H1 (cell line): ENCODE data around the gene CLRN1. TPM values are rescaled to one million over a fixed set of nuclear protein-coding genes. Genes with fewer than 3 reads are reported as not detected.
A peak's percentile ranks its signal among the peaks of the same experiment; 100 is the strongest.

Experiments used
- CTCF ChIA-PET: fragments of 300-600 bp; sonication (Branson Sonifier 250); formaldehyde crosslinking; loops from one replicate; lab custom pipeline; 2021; ENCODE audit not compliant: partially characterized antibody; lab: Charles Lee
- POLR2A ChIA-PET: fragments of 300-600 bp; sonication (Branson Sonifier 250); formaldehyde crosslinking; loops from one replicate; lab custom pipeline; 2021; ENCODE audit warnings: inconsistent platforms; ENCODE audit not compliant: partially characterized antibody; lab: Charles Lee
- DNase-seq, 2 experiments: peaks; one replicate each; pipeline versions ENCODE4 v3.0.0 to v3.0.0-alpha.2; 2010 to 2022; ENCODE audit warnings: low spot score in 2 of 2, low read depth in 1 of 2, mixed read lengths in 1 of 2
- FAIRE-seq: peaks from 2 replicates; lab custom pipeline; 2011; peaks lifted over from hg19 to GRCh38; lab: Jason Lieb, UNC
- H2AFZ ChIP-seq: 2 replicates; pipeline ENCODE4 v1.8.1; 2012; ENCODE audit warnings: low read length, inconsistent platforms
- H2AK5ac ChIP-seq: 2 replicates; pipeline ENCODE4 v1.6.1; 2013; ENCODE audit warnings: low read depth, low read length
- H2BK120ac ChIP-seq: replicated peaks from 2 replicates; pipeline ENCODE3; 2013; ENCODE audit warnings: low read depth, low read length, inconsistent platforms
- H2BK12ac ChIP-seq: 2 replicates; pipeline ENCODE4 v1.6.1; 2013; ENCODE audit warnings: low read depth, low read length
- H2BK15ac ChIP-seq: 2 replicates; pipeline ENCODE4 v1.6.1; 2013; ENCODE audit warnings: low read length
- H2BK20ac ChIP-seq: 2 replicates; pipeline ENCODE4 v1.6.1; 2013; ENCODE audit warnings: low read length
- H2BK5ac ChIP-seq: 2 replicates; pipeline ENCODE4 v1.6.1; 2013; ENCODE audit warnings: low read depth, low read length
- H3K14ac ChIP-seq: 2 replicates; pipeline ENCODE4 v1.6.1; 2013; ENCODE audit warnings: inconsistent platforms; ENCODE audit not compliant: insufficient read length
- H3K18ac ChIP-seq: 2 replicates; pipeline ENCODE4 v1.6.1; 2013; ENCODE audit warnings: low read length; ENCODE audit errors: extremely low read depth
- H3K23ac ChIP-seq: 2 replicates; pipeline ENCODE4 v1.6.1; 2013; ENCODE audit warnings: inconsistent platforms; ENCODE audit not compliant: insufficient read length
- H3K23me2 ChIP-seq: 2 replicates; pipeline ENCODE4 v1.6.1; 2013; ENCODE audit warnings: low read depth, low read length
- H3K27ac ChIP-seq: 2 replicates; pipeline ENCODE4 v1.6.1; 2011; ENCODE audit warnings: low read depth, low read length, inconsistent platforms
- H3K27me3 ChIP-seq, 4 experiments: replicated peaks in 1 of 4; 1 replicate in 1 of 4; 2 replicates in 3 of 4; pipeline versions ENCODE4 v1.6.1 to v1.8.1; 2011 to 2013; ENCODE audit warnings: low read length in 3 of 4, mild to moderate bottlenecking in 3 of 4, inconsistent platforms in 2 of 4, mixed read lengths in 2 of 4, moderate library complexity in 1 of 4; ENCODE audit not compliant: control insufficient read depth in 3 of 4, insufficient read depth in 3 of 4; ENCODE audit errors: extremely low read depth in 1 of 4
- H3K36me3 ChIP-seq, 4 experiments: 2 replicates each; pipeline versions ENCODE4 v1.6.1 to v1.8.1; 2011 to 2013; ENCODE audit warnings: mild to moderate bottlenecking in 4 of 4, low read length in 3 of 4, moderate library complexity in 2 of 4, control low read depth in 1 of 4, inconsistent platforms in 1 of 4; ENCODE audit not compliant: insufficient read depth in 4 of 4, control insufficient read depth in 2 of 4
- H3K4ac ChIP-seq: replicated peaks from 2 replicates; pipeline ENCODE3; 2013; ENCODE audit warnings: low read length, low read depth, mixed read lengths, inconsistent platforms; ENCODE audit not compliant: insufficient read length
- H3K4me1 ChIP-seq, 4 experiments: replicated peaks in 1 of 4; 1 replicate in 1 of 4; 2 replicates in 3 of 4; pipeline versions ENCODE4 v1.6.1 to v1.8.1; 2011 to 2013; ENCODE audit warnings: low read length in 3 of 4, inconsistent platforms in 2 of 4, mixed read lengths in 1 of 4; ENCODE audit not compliant: insufficient read depth in 4 of 4, control insufficient read depth in 3 of 4
- H3K4me2 ChIP-seq, 2 experiments: 2 replicates each; pipeline versions ENCODE4 v1.6.1 to v1.8.1; 2011 to 2013; ENCODE audit warnings: low read depth in 2 of 2, low read length in 2 of 2, control low read depth in 1 of 2, inconsistent platforms in 1 of 2, mild to moderate bottlenecking in 1 of 2; ENCODE audit not compliant: insufficient read depth in 1 of 2
- H3K4me3 ChIP-seq, 4 experiments: fragments of 200-600, 300-600 bp in 1 of 4; sonication (generic), shearing (Covaris generic), sonication (Bioruptor Twin) in 1 of 4; 2 replicates each; pipeline versions ENCODE4 v1.5.1 to v1.8.1; 2011 to 2016; ENCODE audit warnings: low read length in 4 of 4, low read depth in 3 of 4, control low read depth in 2 of 4, inconsistent platforms in 2 of 4, mild to moderate bottlenecking in 2 of 4, mixed read lengths in 1 of 4, moderate library complexity in 1 of 4; ENCODE audit not compliant: insufficient read depth in 2 of 4; ENCODE audit errors: extremely low read depth in 1 of 4
- H3K56ac ChIP-seq: replicated peaks from 2 replicates; pipeline ENCODE3; 2013; ENCODE audit warnings: low read depth, mild to moderate bottlenecking, mixed read lengths, low read length, inconsistent platforms; ENCODE audit not compliant: insufficient read length
- H3K79me1 ChIP-seq: 2 replicates; pipeline ENCODE4 v1.6.1; 2013; ENCODE audit warnings: low read depth, low read length, control low read depth
- H3K79me2 ChIP-seq, 2 experiments: 2 replicates each; pipeline versions ENCODE4 v1.6.1 to v1.8.1; 2012 to 2013; ENCODE audit warnings: low read length in 2 of 2, mild to moderate bottlenecking in 2 of 2, inconsistent platforms in 1 of 2; ENCODE audit not compliant: insufficient read depth in 2 of 2, control insufficient read depth in 1 of 2
- H3K9ac ChIP-seq, 4 experiments: replicated peaks in 1 of 4; 1 replicate in 1 of 4; 2 replicates in 3 of 4; pipeline versions ENCODE4 v1.6.1 to v1.8.1; 2011 to 2013; ENCODE audit warnings: low read depth in 3 of 4, low read length in 3 of 4, control low read depth in 2 of 4, mild to moderate bottlenecking in 2 of 4, moderate library complexity in 2 of 4, inconsistent platforms in 1 of 4; ENCODE audit errors: extremely low read depth in 1 of 4
- H3K9me3 ChIP-seq, 2 experiments: 2 replicates each; pipeline versions ENCODE4 v1.6.1 to v1.8.1; 2012 to 2013; ENCODE audit warnings: mild to moderate bottlenecking in 2 of 2, moderate library complexity in 2 of 2, control low read depth in 1 of 2, inconsistent platforms in 1 of 2, low read depth in 1 of 2, low read length in 1 of 2, mixed read lengths in 1 of 2; ENCODE audit not compliant: insufficient read depth in 2 of 2
- H4K20me1 ChIP-seq, 2 experiments: replicated peaks in 1 of 2; 2 replicates each; pipeline versions ENCODE3 to v1.8.1; 2011 to 2013; ENCODE audit warnings: inconsistent platforms in 2 of 2, low read length in 2 of 2, mild to moderate bottlenecking in 1 of 2; ENCODE audit not compliant: insufficient read depth in 2 of 2, control insufficient read depth in 1 of 2
- H4K5ac ChIP-seq: 2 replicates; pipeline ENCODE4 v1.6.1; 2013; ENCODE audit warnings: low read length, low read depth, mixed read lengths, inconsistent platforms; ENCODE audit not compliant: insufficient read length
- H4K8ac ChIP-seq: 2 replicates; pipeline ENCODE4 v1.8.0; 2013; ENCODE audit warnings: mild to moderate bottlenecking, moderate library complexity, low read length, inconsistent platforms; ENCODE audit not compliant: insufficient read depth; ENCODE audit errors: extremely low read depth
- H4K91ac ChIP-seq: replicated peaks from 2 replicates; pipeline ENCODE3; 2013; ENCODE audit warnings: low read length, mixed read lengths, inconsistent platforms; ENCODE audit not compliant: insufficient read length
- ATF3 ChIP-seq: IDR thresholded peaks from 2 replicates; pipeline ENCODE4 v1.6.1; 2011; ENCODE audit warnings: low read depth, mild to moderate bottlenecking, low read length; ENCODE audit not compliant: insufficient read depth
- BRCA1 ChIP-seq: IDR thresholded peaks from 2 replicates; pipeline ENCODE4 v1.6.1; 2012; ENCODE audit warnings: low read depth, low read length, improper control_type of control experiment
- CBX5 ChIP-seq: fragments of 300-800, 300-1000 bp; sonication (generic); IDR thresholded peaks from 2 replicates; pipeline ENCODE4 v1.7.1; 2016; ENCODE audit warnings: antibody characterized with exemption, low read length, low read depth
- CEBPB ChIP-seq: IDR thresholded peaks from 2 replicates; pipeline ENCODE4 v1.6.1; 2012; ENCODE audit warnings: low read depth, low read length
- CREB1 ChIP-seq: IDR thresholded peaks from 2 replicates; pipeline ENCODE4 v1.6.1; 2012; ENCODE audit warnings: inconsistent platforms
- CTBP2 ChIP-seq: IDR thresholded peaks from 2 replicates; pipeline ENCODE4 v1.7.0; 2011; ENCODE audit warnings: borderline replicate concordance, mild to moderate bottlenecking, moderate library complexity, mixed read lengths, low read length; ENCODE audit not compliant: insufficient read depth, insufficient read length
- EP300 ChIP-seq, 2 experiments: IDR thresholded peaks; 1 replicate in 1 of 2; 2 replicates in 1 of 2; pipeline ENCODE4 v1.6.1; 2011 to 2012; ENCODE audit warnings: low read depth in 2 of 2, low read length in 2 of 2, mild to moderate bottlenecking in 2 of 2, borderline replicate concordance in 1 of 2, inconsistent platforms in 1 of 2, moderate library complexity in 1 of 2
- HDAC2 ChIP-seq, 2 experiments: fragments of 300-600 bp in 1 of 2; sonication (generic) in 1 of 2; IDR thresholded peaks; 2 replicates each; pipeline ENCODE4 v1.6.1; 2011 to 2012; ENCODE audit warnings: low read depth in 2 of 2, low read length in 2 of 2, mild to moderate bottlenecking in 2 of 2, moderate library complexity in 2 of 2, borderline replicate concordance in 1 of 2, inconsistent platforms in 1 of 2
- HDAC6 ChIP-seq: IDR thresholded peaks from one replicate; pipeline ENCODE4 v1.7.1; 2012; ENCODE audit warnings: low read depth, mild to moderate bottlenecking, inconsistent platforms, low read length, moderate library complexity
- MAFK ChIP-seq: IDR thresholded peaks from 2 replicates; pipeline ENCODE4 v1.6.1; 2012; ENCODE audit warnings: low read depth, mild to moderate bottlenecking, improper control_type of control experiment, low read length
- MAX ChIP-seq: IDR thresholded peaks from 2 replicates; pipeline ENCODE4 v1.6.1; 2012; ENCODE audit warnings: inconsistent platforms
- NANOG ChIP-seq: IDR thresholded peaks from 2 replicates; pipeline ENCODE4 v1.6.1; 2011; ENCODE audit warnings: low read length, low read depth, mild to moderate bottlenecking, inconsistent platforms; ENCODE audit not compliant: insufficient read depth, poor library complexity, severe bottlenecking
- POU5F1 ChIP-seq: IDR thresholded peaks from 2 replicates; pipeline ENCODE4 v1.6.1; 2011; ENCODE audit warnings: low read depth, mild to moderate bottlenecking, low read length, moderate library complexity
- WGBS, 2 experiments: shearing (Covaris generic) in 1 of 2; methylation state at CpG; one replicate each; pipeline versions ENCODE4 v1.1.6 to v1.1.7; 2013 to 2015; ENCODE audit warnings: low lambda C conversion rate in 2 of 2, mixed read lengths in 2 of 2, inconsistent platforms in 1 of 2, low coverage in 1 of 2, missing lambda C conversion rate in 1 of 2; ENCODE audit not compliant: insufficient replicate concordance in 2 of 2, insufficient coverage in 1 of 2, insufficient read length in 1 of 2; ENCODE audit errors: extremely low coverage in 1 of 2, missing lambda C conversion rate in 1 of 2; 5-methylcytosine and 5-hydroxymethylcytosine counted together
- polyA plus RNA-seq, 7 experiments: library from polyadenylated mRNA; depleted of rRNA in 3 of 7; stranded (reverse) in 5 of 7; unstranded in 2 of 7; fragments of >200 nt in 5 of 7; fragments of 200-250 nt in 2 of 7; gene quantifications; 1 replicate in 5 of 7; 2 replicates in 1 of 7; 4 replicates in 1 of 7; pipeline versions ENCODE4 v1.2.1 to v1.2.3, GENCODE V29; 2011 to 2013; ENCODE audit warnings: missing spikeins in 2 of 7, mixed read lengths in 2 of 7
- total RNA-seq: library from RNA; stranded (reverse); fragmentation: NEBNext Ultra II Directional; extraction: Animal tissue kit (Norgen Biotek cat#: 25700); gene quantifications from 2 replicates; pipeline ENCODE4 v1.2.1, GENCODE V29; 2021

Gene CLRN1
- total and polyA plus RNA-seq, 2 of the 8 experiments (the other 6 are each of a cell fraction or from before 2014, with no cell fraction given), result 0.20 to 0.35 TPM

GRCh38 chr3:151009981-151010380 lies 37.5 kb upstream of the CLRN1 start:
- Histone ChIP-seq H3K9me3 (no peaks in the 10 kb centered on the region), H3K36me3 (no peaks in the 10 kb centered on the region; a peak in 1 of 8 replicates), H3K27ac (no peak overlapping the region), H4K20me1 (no peaks in the 10 kb centered on the region), H3K4me2 (no peak overlapping the region), H2BK15ac (peak overlapping the region; percentile 81; the same call in 1 of the 2 replicates), H3K4me1 (peaks cover 0 to 2% (median 0%) of the 10 kb centered on the region in 4 experiments; a peak in 1 of 7 replicates), H2BK20ac (no peak overlapping the region), H2BK5ac (no peak overlapping the region), H2AFZ (0 out of 2 replicates have a peak overlapping the region, but pooled peaks have one; percentile 40), H3K23ac (no peak overlapping the region), H3K79me2 (no peaks in the 10 kb centered on the region), H3K18ac (no peak overlapping the region), H3K56ac (no peak overlapping the region), H2BK12ac (no peak overlapping the region), H3K23me2 (no peaks in the 10 kb centered on the region), H2BK120ac (no peak overlapping the region), H2AK5ac (no peak overlapping the region), H4K91ac (no peak overlapping the region), H4K8ac (no peak overlapping the region), H3K4me3 (no peak overlapping the region), H4K5ac (no peak overlapping the region), H3K79me1 (no peaks in the 10 kb centered on the region), H3K4ac (no peak overlapping the region), H3K14ac (no peak overlapping the region), H3K9ac (no peak overlapping the region), H3K27me3 (no peaks in the 10 kb centered on the region)
- DNase-seq, result no peak
- ChIA-PET CTCF (interaction anchor here (1.1 to 2.0 kb wide), 6 partner anchors 56 to 150 kb away, joined by 4 to 11 read pairs (median 5); no protein-coding TSS in a partner anchor), POLR2A (no interaction called here)
- 87% methylated on average over 4 of the region's 4 CpGs; no CpG with 5 or more reads in 1 of the 2 experiments for WGBS, 2 experiments
- FAIRE-seq, result no peak
- TF ChIP-seq POU5F1 (no peak), BRCA1 (no peak), HDAC6 (no peak), EP300 (IDR thresholded peaks at IDR 0.05; ENCODE audit: borderline replicate concordance in 1 of 2, low read depth in 2 of 2, low read length in 2 of 2) (no peak), CTBP2 (no peak), NANOG (no peak), ATF3 (no peak), CREB1 (no peak), HDAC2 (IDR thresholded peaks at IDR 0.05; ENCODE audit: borderline replicate concordance in 1 of 2, low read depth in 2 of 2, low read length in 2 of 2) (no peak), CEBPB (no peak), CBX5 (no peak), MAX (no peak), MAFK (no peak)
